Effector memory CD4-positive, alpha-beta T cell (primary cell): ENCODE results near the gene SLC1A7.

ENCODE experiments used
- DNase-seq, 3 donors: peaks; one replicate each; pipeline ENCODE4 v3.0.0-alpha.2; 2020
- H3K27ac ChIP-seq: 2 replicates; pipeline ENCODE4 v1.7.0; 2013; ENCODE audit warnings: mild to moderate bottlenecking, low read length, moderate library complexity; ENCODE audit not compliant: insufficient read depth, poor library complexity, severe bottlenecking
- H3K27me3 ChIP-seq: replicated peaks from 2 replicates; pipeline ENCODE4 v1.7.0; 2013; ENCODE audit warnings: mild to moderate bottlenecking, low read length; ENCODE audit not compliant: insufficient read depth, control insufficient read depth, poor library complexity, severe bottlenecking
- H3K36me3 ChIP-seq: 2 replicates; pipeline ENCODE4 v1.7.0; 2013; ENCODE audit warnings: mild to moderate bottlenecking, low read length, moderate library complexity; ENCODE audit not compliant: control insufficient read depth, insufficient read depth
- H3K4me1 ChIP-seq: 2 replicates; pipeline ENCODE4 v1.7.0; 2013; ENCODE audit warnings: low read length, mild to moderate bottlenecking; ENCODE audit not compliant: control insufficient read depth, insufficient read depth, poor library complexity, severe bottlenecking
- H3K4me3 ChIP-seq: 2 replicates; pipeline ENCODE4 v1.7.0; 2013; ENCODE audit warnings: low read length, low read depth, mild to moderate bottlenecking; ENCODE audit not compliant: insufficient read depth, poor library complexity, severe bottlenecking
- H3K9me3 ChIP-seq: 2 replicates; pipeline ENCODE4 v1.7.0; 2013; ENCODE audit warnings: mild to moderate bottlenecking, low read length, moderate library complexity; ENCODE audit not compliant: control insufficient read depth

Gene SLC1A7

GRCh38 chr1:53093451-53093754 is 49.0 kb downstream of the SLC1A7 start:
- Histone ChIP-seq H3K9me3 (no peaks in the 10 kb centered on the region), H3K27me3 (no peaks in the 10 kb centered on the region), H3K4me3 (no peak overlapping the region), H3K36me3 (no peaks in the 10 kb centered on the region), H3K27ac (no peak overlapping the region), H3K4me1 (no peaks in the 10 kb centered on the region)
- DNase-seq = no peak

- Histone ChIP-seq H3K9me3 (no peaks in the 10 kb centered on the region), H3K4me3 (no peak overlapping the region), H3K27me3 (no peaks in the 10 kb centered on the region), H3K36me3 (no peaks in the 10 kb centered on the region), H3K4me1 (no peaks in the 10 kb centered on the region), H3K27ac (no peak overlapping the region)
- no peak for DNase-seq
Observed at GRCh38 chr1:53092659-53093450, 49.6 kb downstream of the SLC1A7 start.

GRCh38 chr1:53091841-53092645 is 50.4 kb downstream of the SLC1A7 start:
- no peak for DNase-seq
- H3K27me3 ChIP-seq = no peaks in the 10 kb centered on the region

GRCh38 chr1:53090227-53091147 is 52.0 kb downstream of the SLC1A7 start:
- Histone ChIP-seq H3K4me1 (no peaks in the 10 kb centered on the region), H3K4me3 (no peak overlapping the region), H3K27me3 (no peaks in the 10 kb centered on the region), H3K27ac (no peak overlapping the region), H3K9me3 (no peaks in the 10 kb centered on the region), H3K36me3 (no peaks in the 10 kb centered on the region)
- DNase-seq = no peak

More at GRCh38 chr1:53091841-53092645, 50.4 kb downstream of the SLC1A7 start:
- H3K4me3 ChIP-seq = no peak overlapping the region
- no peaks in the 10 kb centered on the region for H3K36me3 ChIP-seq
- H3K4me1 ChIP-seq = no peaks in the 10 kb centered on the region
- H3K9me3 ChIP-seq = no peaks in the 10 kb centered on the region
- H3K27ac ChIP-seq = no peak overlapping the region

- no peak for DNase-seq
- Histone ChIP-seq H3K4me1 (no peaks in the 10 kb centered on the region), H3K27ac (no peak overlapping the region), H3K4me3 (no peak overlapping the region), H3K9me3 (no peaks in the 10 kb centered on the region), H3K36me3 (no peaks in the 10 kb centered on the region), H3K27me3 (no peaks in the 10 kb centered on the region)
Observed at GRCh38 chr1:53089478-53090226, 52.8 kb downstream of the SLC1A7 start.

GRCh38 chr1:53088616-53089300 is 53.7 kb downstream of the SLC1A7 start:
- H3K27ac ChIP-seq = no peak overlapping the region
- no peaks in the 10 kb centered on the region for H3K9me3 ChIP-seq
- H3K36me3 ChIP-seq = no peaks in the 10 kb centered on the region
- H3K4me3 ChIP-seq = no peak overlapping the region
- DNase-seq = no peak
- no peaks in the 10 kb centered on the region for H3K27me3 ChIP-seq
- H3K4me1 ChIP-seq = no peaks in the 10 kb centered on the region

- Histone ChIP-seq H3K9me3 (no peaks in the 10 kb centered on the region), H3K27me3 (no peaks in the 10 kb centered on the region), H3K4me1 (no peaks in the 10 kb centered on the region), H3K27ac (no peak overlapping the region), H3K4me3 (no peak overlapping the region), H3K36me3 (no peaks in the 10 kb centered on the region)
- no peak for DNase-seq
Observed at GRCh38 chr1:53087332-53088285, 54.8 kb downstream of the SLC1A7 start.

GRCh38 chr1:53086491-53087070 is 55.9 kb downstream of the SLC1A7 start:
- no peak for DNase-seq
- Histone ChIP-seq H3K9me3 (no peaks in the 10 kb centered on the region), H3K4me3 (no peak overlapping the region), H3K27ac (no peak overlapping the region), H3K36me3 (no peaks in the 10 kb centered on the region), H3K4me1 (no peaks in the 10 kb centered on the region), H3K27me3 (no peaks in the 10 kb centered on the region)
